Stimulated activated CD4-positive, alpha-beta T cell treated with anti-CD3 and anti-CD28 coated beads, Interleukin-2, amount 100 ng/mL, for 4 hours (primary cell): ENCODE measurements around the gene ATP10B.

ENCODE experiments used
- DNase-seq: peaks from one replicate; pipeline ENCODE4 v3.0.0-alpha.2; 2020; ENCODE audit warnings: low read depth

The ATP10B gene

DNA sequence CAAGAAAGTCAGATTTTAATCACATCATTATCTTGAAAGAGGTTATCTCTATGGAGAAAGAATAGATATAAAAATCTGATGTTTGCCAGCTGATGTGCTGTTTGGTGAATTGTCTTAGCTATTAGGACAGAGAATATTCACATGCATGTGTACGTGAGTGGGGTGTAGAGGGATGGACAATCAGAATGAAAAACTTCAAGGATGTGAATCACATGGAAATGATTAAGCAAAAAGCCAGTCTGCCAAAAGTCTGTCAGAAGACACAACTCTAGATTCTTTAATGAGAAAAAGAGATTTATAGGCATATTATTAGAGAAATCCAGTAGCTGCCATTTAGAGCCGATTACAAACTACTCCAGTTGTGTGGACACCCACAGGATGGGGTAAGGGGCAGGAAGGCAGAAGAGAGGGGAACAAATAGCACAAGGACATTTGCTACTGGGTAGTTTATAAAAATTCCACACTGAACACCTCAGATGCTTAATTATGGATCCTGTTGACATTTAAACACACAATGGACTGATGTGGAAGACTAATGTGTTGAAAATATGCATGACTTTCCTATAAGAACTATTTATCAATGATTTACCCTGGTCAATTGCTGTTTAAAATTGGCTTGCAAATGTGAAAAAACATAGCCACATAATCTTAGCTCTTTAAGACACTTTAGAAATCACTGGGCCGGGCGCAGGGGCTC lies 302.9 kb downstream of the ATP10B start:
- DNase-seq: no peak

DNA sequence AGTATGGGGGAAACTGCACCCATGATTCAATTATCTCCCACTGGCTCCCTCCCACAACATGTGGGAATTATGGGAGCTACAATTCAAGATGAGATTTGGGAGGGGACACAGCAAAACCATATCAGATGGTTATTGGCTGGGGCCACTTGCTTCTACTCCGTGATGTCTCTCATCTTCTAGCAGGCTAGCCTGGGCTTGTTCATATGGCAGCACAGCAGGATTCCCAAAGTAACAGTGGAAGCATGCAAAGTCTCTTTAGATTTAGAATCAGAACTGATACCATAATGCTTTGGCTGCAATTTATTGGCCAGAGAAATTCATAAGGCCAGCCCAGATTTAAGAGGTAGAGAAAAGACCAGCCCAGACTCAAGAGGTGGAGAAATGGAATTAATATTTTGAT lies 304.1 kb downstream of the ATP10B start:
- no peak for DNase-seq

DNA sequence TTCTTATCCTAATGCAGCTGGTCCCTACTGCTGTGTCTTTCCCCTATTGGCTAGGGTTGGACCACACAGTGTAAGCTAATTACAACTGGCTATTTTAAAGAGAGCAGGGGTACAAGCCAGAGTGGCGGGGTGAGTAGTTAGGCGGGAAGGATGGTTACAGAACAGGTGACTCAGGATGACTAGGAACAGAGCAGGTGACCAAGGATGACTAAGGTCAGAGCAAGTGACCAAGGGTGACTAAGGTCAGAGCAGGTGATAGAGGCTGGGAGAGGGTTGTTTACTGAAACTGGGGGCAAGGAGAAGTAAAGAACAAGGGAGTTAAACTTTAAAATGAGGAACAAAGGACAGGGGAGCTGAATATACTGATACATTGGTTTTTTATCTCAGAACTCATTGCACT lies 304.9 kb downstream of the ATP10B start:
- DNase-seq: no peak

DNA sequence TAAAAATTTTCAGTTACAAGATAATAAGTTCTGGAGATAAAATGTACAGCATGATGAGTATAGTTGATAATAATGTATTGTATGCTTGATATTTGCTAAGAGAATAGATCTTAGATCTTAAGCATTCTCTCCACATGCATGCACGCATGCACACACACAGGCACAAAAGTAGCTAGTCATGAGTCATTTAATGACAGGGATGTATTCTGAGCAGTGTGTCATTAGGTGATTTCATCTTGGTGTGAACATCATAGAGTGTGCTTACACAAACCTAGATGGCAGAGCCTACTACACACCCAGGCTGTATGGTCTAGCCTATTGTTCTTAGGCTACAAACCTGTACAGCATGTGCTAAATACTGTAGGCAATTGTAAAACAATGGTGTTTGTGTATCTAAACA lies 306.2 kb downstream of the ATP10B start:
- no peak for DNase-seq

DNA sequence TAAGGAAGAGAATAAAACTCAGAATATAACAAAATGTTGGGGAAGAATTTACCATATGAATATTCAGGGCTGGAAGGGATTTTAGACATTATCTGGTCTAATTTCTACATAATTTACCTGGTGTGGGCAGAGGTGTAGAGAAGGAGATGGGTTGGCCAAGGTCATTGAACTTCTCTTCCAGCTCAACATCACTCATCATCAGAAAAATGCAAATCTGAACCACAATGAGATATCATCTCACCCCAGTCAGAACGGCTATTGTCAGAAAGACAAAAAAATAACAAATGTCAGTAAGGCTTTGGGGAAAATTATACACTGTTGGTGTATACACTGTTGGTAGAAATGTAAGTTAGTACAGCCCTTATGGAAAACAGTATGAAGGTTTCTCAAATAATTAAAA lies 308.6 kb downstream of the ATP10B start:
- DNase-seq: no peak

DNA sequence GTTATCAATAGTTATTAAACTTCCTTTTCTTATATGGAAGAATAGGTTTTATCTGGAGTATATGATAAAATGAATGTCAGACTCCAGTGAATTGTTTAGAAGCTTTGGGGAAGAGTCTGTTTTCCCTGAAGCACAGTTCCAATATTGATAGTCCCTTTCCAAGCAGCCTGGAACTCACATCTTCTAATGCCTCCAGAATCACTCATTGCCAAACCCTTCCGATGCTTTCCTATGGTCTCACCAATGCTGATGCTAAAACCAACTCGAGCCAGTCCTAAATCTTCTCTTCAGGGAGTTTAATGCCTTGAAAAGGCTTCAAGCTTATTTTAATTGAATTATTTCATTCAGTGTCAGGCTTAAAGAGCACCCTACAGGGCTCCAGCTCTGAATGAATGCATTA lies 309.2 kb downstream of the ATP10B start:
- DNase-seq: no peak

DNA sequence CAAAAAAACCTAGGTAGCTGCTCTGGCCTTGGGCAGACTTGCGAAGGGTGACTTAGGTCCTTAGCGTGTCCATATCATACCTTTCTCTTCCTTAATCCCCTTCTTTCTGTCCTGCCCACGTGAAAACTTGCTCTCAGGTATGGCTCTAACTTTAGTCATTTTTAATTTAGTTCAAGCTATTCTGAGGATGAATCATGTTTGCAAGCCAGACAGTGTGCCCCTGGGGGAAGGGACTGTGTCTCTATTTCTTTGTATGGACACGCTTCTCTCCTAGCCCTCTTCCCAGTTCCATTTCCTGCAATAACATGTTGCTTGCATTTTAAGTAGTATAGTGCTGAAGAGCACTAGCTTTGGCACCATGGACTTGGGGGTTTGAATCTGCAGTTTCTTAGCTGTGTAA lies 309.7 kb downstream of the ATP10B start:
- no peak for DNase-seq

DNA sequence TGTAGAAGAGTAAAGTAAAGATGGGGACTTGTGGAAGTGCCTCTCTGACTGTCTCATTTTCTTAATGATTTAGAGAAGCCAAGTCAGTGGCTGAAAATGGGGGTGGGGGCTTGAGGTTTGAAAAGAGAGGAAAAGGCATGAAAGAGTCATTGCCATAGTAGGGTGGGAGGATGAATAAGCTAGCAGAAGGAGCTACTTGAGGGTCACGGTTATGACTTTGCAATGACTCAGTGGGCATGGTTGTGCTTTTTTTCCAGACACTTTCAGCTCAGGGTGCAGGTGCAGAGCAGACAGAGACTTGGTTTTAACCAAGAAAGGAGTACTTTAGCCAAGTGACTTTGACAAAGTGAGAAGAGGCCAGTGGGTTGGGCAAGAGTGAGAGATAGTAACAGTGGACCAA lies 312.6 kb downstream of the ATP10B start:
- no peak for DNase-seq

DNA sequence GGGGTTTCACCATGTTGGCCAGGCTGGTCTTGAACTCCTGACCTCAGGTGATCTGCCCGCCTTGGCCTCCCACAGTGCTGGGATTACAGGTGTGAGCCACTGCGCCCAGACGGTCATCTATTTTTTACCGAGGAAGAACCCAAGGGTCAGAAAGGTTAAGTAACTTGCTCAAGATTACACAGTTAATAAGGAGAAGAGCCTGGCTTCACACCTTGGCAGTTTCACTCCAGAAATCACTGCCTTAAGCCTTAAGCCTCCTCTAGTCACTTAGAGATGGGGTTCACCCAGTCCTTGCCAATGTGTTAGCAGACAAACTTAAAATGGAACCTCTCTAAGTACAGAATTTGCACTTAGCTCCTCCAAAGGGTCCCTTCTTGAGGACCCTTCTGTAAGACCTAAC lies 314.1 kb downstream of the ATP10B start:
- DNase-seq: no peak

DNA sequence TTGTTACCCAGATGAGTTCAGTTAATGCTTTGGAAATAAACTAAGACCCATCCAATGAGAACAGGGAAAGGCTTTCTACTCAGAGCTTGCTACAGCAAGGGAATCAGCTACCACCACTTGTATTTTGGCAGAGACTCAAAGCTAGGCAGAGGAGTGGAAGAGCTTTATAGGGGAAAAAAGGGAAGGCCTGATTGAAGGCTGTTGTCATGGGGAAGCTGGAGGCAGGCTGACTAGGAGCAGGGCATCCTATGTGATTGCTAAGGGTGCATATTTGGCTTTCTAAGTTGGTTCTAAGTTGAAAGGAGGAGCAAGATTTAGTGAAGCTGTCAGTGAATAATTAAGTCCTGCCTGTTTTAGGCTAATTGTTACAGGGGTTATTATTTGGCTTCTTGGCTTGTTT lies 314.9 kb downstream of the ATP10B start:
- no peak for DNase-seq

DNA sequence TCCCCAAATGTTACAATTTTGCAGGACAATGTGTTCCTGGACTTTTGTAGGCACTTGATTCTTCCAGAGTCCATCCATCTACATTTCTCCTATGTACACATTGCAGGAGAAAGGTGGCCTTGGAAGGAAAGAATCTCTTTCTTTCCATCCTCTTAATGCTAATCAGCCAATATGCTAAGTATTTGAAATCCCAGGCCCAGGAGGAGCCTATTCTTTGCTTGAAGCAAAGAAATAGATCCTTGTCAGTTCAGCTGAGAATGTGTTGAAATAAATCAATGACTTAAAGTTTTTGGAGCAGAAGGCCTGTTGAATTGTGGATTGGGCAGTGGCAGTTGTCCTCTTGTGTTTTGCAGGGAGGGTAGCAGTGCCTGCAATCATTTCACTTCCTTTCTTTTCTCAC lies 317.1 kb downstream of the ATP10B start:
- DNase-seq: no peak

DNA sequence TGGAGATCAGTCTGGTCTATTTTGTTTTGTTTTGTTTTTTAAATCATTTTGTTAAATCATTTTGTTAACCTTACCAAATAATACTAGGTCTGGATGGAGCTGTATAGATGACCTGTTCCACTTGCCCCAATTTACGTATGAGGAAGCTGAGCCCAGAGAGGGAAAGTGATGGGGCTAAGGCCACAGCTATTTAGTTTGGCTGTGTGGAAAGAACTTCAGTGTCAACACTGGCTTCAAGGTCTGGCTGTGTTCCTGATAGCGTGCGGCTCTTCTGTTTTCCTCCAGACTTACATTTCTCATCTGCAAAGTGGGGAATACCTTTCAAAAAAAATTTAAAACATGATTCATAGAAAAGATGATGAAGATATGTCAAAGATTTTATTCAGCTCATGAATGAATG lies 317.9 kb downstream of the ATP10B start:
- no peak for DNase-seq

DNA sequence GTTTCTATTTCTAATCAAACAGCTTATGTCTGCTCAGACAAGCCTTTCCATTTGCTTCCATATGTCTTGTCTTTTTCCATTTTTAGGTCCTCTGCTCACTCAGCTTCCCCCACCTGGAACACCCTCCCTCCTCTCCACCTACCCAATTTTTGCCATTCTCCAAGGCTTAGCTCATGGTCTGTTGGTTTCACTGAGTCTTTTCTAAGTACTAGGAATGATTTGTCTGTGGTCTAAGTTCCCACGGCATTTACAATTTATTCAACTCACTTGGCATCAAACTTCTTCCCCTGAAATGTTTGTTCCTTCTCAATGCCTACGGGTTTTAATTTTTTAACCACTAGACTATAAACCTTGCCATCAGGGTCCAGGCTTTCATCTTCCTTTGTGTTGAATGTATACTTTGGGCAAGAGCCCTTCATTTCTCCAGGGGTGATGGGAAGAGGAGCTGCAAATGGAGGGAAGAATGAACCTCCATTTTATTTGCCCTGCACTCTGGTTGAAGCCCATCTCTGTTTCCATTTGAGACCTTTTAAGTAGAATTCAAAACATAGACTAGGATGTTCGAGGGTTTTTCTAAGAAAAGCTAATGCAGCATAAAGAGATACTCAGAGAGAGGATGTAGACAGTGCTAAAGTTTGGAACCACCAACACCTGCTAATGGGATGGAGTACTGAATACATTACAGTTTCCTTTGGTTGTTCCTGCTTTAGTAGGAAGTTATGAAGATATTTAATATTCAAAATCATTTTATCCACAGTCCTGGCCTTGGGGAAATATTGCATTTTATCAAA lies 326.3 kb downstream of the ATP10B start:
- no peak for DNase-seq

DNA sequence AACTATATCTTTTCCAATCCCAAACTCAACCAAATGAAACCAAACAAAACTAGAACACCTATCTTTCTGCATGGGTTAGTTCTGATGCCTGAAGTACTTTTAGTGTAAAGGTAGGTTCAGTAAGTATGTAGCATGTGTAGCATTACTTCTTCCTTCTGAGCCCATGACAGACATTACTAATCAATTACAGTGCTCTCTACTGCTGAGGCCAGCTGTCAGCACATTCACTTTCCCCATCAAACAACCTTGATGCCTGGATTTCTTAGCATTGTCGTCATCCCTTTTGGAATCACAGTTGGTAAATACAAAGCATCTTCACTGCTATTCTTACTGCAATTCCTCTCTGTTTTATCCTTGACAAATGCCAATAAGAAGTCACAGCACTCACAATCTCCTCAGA lies 327.2 kb downstream of the ATP10B start:
- no peak for DNase-seq

DNA sequence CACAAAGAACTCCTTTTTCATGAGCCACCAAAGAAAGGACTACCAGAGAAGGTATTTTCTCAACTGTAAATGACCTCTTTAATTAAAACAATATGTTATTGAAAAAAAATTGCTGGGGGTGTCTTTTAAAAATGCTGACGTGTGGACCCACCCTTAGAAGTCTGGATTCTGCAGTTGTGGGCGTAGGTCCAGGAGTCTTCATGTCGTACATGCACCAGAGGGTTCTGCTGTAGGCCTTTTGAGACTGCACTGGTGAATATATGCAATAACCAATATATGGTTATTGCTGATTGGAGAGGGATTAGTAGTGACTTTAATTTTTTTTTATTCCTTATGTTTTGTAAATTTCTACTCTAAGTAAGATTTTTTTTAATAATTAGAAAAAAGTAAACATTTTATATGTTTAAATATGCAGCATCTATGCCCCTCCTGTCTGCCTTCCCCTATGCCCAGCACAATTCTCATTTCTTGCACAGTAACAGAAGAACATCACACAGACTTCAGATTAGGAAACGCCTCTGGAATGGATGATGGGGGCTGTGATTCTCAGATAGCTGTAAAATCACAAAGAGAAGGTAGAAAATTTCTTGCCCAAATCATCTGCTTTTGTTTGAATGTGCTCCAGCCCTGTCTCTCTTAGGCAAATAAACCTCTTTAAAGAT lies 328.4 kb downstream of the ATP10B start:
- no peak for DNase-seq

DNA sequence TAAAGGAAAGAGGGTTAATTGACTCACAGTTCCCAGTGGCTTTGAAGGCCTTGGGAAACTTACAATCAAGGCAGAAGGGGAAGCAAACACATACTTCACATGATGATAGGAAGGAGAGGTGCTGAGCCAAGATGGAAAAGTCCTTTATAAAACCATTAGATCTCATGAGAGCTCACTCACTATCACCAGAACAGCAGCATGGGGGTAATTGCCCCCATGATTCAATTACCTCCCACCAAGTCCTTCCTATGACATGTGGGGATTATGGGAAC lies 330.7 kb downstream of the ATP10B start:
- DNase-seq: no peak

DNA sequence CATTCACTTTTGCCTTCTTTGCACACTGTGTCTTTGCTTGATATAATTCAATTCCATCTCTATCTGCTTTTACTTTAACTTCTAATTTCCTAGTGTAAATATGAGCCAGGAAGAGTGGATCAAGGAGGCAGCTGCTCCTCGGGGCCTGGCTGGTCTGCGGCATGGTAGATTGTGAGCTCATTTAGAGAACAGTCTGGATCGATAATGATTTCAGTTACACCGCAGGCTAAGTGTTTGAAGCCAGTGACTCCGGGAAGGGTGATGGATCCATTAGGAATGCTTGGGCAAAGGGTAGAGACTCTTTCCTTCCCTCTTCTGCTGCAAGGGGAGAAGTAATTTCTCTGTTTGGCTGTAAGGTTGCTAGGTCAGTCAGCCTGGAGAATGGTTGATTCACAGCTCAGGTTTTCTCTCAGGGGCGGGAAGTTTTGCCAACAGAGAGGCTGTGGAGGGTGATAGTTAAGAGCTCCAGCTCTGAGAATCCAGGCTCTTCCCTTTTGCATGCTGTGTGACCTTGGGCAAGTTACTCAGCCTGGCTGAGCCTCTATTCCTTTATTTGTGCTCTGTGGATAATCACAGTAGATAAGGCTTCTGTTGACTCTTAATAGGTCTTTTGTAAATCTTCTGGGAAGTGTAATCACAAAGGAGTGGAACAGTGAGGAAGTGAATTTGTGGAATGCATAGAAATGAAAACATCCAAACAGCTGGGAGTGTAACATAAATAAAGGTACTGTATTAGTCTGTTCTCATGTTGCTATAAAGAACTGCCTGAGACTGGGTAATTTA lies 331.2 kb downstream of the ATP10B start:
- no peak for DNase-seq

DNA sequence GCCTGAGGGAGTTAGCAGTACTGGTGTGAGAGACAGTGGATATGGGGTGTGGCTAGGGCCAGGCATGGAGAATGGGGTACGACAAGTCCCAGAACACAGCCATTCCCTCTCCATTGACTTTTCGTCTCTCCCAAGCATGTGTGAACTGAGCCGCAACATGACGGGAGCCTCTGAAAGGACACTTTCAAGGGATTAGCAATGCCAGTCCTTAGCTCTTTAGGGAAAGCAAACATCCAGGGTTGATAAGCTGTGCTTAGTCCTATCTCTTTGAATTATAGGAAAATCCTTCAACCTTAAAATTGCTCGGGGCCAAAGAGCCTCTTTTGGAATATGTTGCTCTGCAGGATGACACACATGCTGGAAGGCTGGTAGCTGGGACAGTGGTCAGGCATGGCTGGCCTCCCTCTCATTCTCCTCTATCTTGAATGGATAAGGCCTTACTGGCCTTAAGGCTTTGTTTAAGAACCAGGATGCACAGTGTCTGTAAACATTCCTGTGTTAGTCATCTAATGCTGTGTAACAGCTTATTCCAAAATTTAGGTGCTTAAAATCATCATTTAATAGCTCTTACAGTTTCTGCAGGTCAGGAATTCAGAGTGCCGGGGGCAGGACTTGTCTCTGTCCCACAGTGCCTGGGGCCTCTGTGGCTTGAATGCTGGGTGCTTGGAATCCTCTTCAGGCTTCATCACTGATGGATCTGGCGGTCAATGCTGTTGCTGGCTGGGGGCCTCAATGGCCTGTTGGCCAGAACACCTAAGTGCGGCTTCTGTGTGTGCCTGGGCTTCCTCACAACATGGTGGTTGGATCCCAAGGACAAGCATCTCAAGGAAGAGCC lies 335.1 kb downstream of the ATP10B start:
- no peak for DNase-seq

DNA sequence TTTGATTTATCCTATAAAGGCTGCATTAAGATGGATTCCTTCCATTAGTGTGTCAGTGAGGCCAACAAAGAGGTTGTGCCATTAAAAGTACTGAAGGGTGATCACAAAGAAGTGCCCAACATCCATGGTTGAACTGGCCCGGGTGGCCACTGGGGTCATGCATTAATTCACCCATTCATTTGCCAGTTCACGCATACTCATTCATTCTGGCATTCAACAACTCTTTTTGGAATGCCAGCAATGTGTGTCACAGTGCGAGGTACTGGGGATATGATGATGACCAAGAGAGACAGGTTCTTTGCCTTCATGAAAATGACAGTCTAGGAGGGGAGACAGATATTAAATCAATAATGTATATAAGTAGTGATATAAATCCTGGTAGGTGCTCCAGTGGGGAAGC lies 337.1 kb downstream of the ATP10B start:
- no peak for DNase-seq

DNA sequence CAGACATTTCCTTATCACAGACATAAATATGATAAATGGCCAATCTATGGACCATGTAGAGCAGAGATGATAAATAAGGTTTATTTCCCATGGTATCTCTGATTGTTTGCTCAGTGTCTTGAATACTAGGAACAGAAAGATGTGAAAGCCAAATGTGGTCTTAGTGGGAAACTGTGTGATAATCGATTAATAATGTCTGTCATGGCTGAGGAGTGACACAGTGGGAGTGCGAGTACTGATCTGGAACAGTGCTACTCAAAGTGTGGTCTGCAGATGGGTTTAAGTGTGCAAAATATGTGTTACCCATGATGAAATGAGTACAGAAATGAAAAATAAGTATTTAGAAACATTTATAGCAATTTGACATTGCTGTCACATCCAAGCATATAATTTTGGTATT lies 337.8 kb downstream of the ATP10B start:
- DNase-seq: no peak

DNA sequence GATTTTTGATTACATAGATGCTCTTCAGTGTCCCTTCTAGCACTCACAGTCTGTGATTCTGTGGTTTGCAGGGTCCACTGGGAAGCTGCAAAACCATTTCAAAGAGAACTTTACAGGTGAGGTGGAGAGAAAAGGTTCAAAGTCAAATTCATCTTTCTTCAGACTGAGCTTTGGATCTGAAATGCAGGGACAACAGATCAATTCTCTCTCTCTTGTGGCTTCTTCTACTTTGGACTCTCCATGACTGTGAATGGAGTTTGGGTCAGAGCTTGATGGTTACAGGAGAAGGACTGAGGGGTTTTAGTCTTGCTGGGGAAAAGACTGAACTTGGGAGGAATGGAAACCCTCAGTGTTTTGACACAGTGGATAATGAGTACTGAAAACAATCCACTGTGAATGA lies 338.5 kb downstream of the ATP10B start:
- DNase-seq: no peak
